Sigmoid colon (tissue), 7 donors: ENCODE measurements around the gene RIMS1. TPM values are rescaled to one million over a fixed set of nuclear protein-coding genes. Genes with fewer than 3 reads are reported as not detected.

Experiments used
- DNase-seq: peaks from one replicate; pipeline ENCODE4 v3.0.0-alpha.2; 2019
- H3K27ac ChIP-seq, 4 donors: fragments of 200-600 bp; sonication (generic); one replicate each; pipeline ENCODE4 v1.5.1; 2016 to 2019; ENCODE audit warnings: mild to moderate bottlenecking in 1 of 4
- H3K27me3 ChIP-seq, 3 donors: fragments of 200-600 bp; sonication (generic); one replicate each; pipeline ENCODE4 v1.5.1; 2019; ENCODE audit warnings: mild to moderate bottlenecking in 1 of 3
- H3K36me3 ChIP-seq, 4 donors: fragments of 200-600 bp; sonication (generic); one replicate each; pipeline ENCODE4 v1.5.1; 2016 to 2019
- H3K4me1 ChIP-seq, 4 donors: fragments of 200-600 bp; sonication (generic); one replicate each; pipeline ENCODE4 v1.5.1; 2017 to 2019
- H3K4me3 ChIP-seq, 4 donors: fragments of 200-600 bp; sonication (generic); one replicate each; pipeline ENCODE4 v1.5.1; 2017 to 2019; ENCODE audit warnings: mild to moderate bottlenecking in 2 of 4, moderate library complexity in 1 of 4
- H3K9me3 ChIP-seq, 4 donors: fragments of 200-600 bp in 3 of 4; sonication (generic) in 3 of 4; one replicate each; pipeline versions ENCODE4 v1.5.1 to v1.6.1; 2013 to 2019
- EP300 ChIP-seq, 4 donors: sonication (generic); formaldehyde crosslinking; IDR thresholded peaks; one replicate each; pipeline ENCODE4 v1.6.1; 2017; ENCODE audit warnings: antibody characterized with exemption in 4 of 4
- POLR2A ChIP-seq, 2 donors: fragments of 450-650 bp; IDR thresholded peaks; one replicate each; pipeline ENCODE4 v1.6.1; 2016; ENCODE audit warnings: antibody characterized with exemption in 2 of 2, mild to moderate bottlenecking in 2 of 2, moderate library complexity in 2 of 2
- POLR2AphosphoS5 ChIP-seq, 4 donors: sonication (generic); formaldehyde crosslinking; IDR thresholded peaks; one replicate each; pipeline ENCODE4 v1.6.1; 2017; ENCODE audit warnings: antibody characterized with exemption in 4 of 4
- WGBS, 2 donors: extraction: QIAGEN DNeasy Blood & Tissue Kit; methylation state at CpG; one replicate each; pipeline ENCODE4 v1.1.7; 2013; 5-methylcytosine and 5-hydroxymethylcytosine counted together
- intact Hi-C: fragments of 100-400 bp; cut with DNase I; formaldehyde crosslinking; loops from one replicate; pipeline ENCODE4 v1.15.1; 2023
- polyA plus RNA-seq, 3 donors: library from polyadenylated mRNA; stranded (reverse); fragments of 200-250 nt; gene quantifications; one replicate each; pipeline ENCODE4 v1.2.3, GENCODE V29; 2013
- total RNA-seq, 4 donors: library from RNA; depleted of rRNA; stranded (reverse); fragments of >200 nt; gene quantifications; one replicate each; pipeline ENCODE4 v1.1.0, GENCODE V29; 2016
- TF ChIP-seq, protein P1 (sequence below), 4 experiments: fragments of 450-650 bp in 3 of 4; fragments of 200-600 bp in 1 of 4; IDR thresholded peaks; one replicate each; pipeline ENCODE4 v1.5.1; 2016 to 2019; ENCODE audit warnings: antibody characterized with exemption in 4 of 4, mild to moderate bottlenecking in 3 of 4, moderate library complexity in 2 of 4
- donor health status: healthy with polysubstance abuse.
- donor health status: Bipolar disorder and iron deficiency.
- donor health status: healthy.

Gene RIMS1
- total and polyA plus RNA-seq, 7 donors: 0.77 to 7.1 (median 2.3) TPM; not detected in 2

DNA sequence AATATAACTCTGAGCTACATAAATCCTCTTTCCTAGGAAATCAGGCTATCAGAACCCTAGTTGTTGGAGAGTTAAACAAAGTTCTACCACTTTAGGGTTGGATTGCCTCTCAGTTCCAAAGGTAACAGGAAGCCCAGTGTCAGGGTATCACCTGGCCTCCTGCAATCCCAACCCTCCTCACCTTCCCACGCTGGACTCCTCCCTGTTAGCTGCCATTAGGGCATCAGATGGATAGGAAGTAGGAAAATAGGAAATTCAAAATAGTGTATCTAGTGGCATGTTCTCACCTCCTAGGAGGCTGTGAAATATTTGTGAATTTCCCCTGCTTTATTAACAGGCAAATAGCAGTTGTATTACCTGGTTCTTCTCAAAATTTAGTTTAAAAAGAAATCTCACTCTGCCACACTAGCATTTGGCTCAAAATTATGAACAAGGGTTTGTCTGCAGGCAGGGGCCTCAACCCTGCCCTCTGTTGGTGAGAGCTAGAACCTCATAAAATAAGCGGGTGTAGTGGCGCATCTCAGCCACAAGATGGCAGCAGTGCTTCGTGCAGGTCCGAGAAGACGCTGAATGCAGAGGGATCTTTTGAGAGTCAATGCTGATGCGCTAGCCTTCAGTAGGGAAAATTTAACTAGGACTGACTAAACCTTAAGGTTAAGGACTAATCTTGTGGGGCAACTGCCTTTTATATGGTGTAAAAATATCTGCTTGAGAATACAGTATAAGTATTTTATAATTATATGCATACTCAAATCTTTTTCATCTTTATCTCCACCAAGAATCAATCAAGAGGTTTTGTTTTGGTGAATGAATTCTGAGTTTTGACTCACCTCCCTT, 525.7 kb downstream of the RIMS1 start:
- Histone ChIP-seq H3K36me3 (no peaks in the 10 kb centered on the region), H3K27ac (no peak overlapping the region), H3K27me3 (no peaks in the 10 kb centered on the region), H3K4me1 (no peaks in the 10 kb centered on the region), H3K4me3 (no peak overlapping the region), H3K9me3 (no peaks in the 10 kb centered on the region)
- peak; percentile 85 for DNase-seq
- 4 to 9% methylated on average over 7 of the region's 7 CpGs for WGBS, 2 donors
- no peak for TF ChIP-seq POLR2AphosphoS5 (IDR thresholded peaks at IDR 0.05)
- no peak for TF ChIP-seq POLR2A (IDR thresholded peaks at IDR 0.05)
- TF ChIP-seq, protein P1, sequence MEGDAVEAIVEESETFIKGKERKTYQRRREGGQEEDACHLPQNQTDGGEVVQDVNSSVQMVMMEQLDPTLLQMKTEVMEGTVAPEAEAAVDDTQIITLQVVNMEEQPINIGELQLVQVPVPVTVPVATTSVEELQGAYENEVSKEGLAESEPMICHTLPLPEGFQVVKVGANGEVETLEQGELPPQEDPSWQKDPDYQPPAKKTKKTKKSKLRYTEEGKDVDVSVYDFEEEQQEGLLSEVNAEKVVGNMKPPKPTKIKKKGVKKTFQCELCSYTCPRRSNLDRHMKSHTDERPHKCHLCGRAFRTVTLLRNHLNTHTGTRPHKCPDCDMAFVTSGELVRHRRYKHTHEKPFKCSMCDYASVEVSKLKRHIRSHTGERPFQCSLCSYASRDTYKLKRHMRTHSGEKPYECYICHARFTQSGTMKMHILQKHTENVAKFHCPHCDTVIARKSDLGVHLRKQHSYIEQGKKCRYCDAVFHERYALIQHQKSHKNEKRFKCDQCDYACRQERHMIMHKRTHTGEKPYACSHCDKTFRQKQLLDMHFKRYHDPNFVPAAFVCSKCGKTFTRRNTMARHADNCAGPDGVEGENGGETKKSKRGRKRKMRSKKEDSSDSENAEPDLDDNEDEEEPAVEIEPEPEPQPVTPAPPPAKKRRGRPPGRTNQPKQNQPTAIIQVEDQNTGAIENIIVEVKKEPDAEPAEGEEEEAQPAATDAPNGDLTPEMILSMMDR (IDR thresholded peaks at IDR 0.05): peak; percentile 96 to 100 (median 100)
- no peak for TF ChIP-seq EP300 (IDR thresholded peaks at IDR 0.05)
- intact Hi-C loops: loop anchor here (2.0 to 5.0 kb wide), 2 partner anchors 717 to 775 kb away; no protein-coding TSS in a partner anchor

DNA sequence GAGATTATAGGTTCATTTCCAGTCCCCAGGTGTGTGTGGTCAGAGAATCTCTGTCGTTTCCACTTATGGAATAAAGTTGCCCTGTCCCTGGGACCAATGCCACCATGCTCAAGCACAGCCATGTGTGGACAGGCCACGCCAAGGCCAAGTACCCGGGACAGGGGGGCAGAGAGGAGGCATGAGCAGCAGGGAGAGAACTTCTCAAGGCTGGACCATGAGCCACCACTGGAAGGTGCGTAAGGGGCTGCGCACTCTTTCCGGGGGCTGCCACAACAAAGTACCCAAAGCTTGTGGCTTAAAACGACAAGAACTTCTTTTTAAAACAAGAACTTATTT, 526.3 kb downstream of the RIMS1 start:
- Histone ChIP-seq H3K36me3 (no peaks in the 10 kb centered on the region), H3K27me3 (no peaks in the 10 kb centered on the region), H3K4me1 (no peaks in the 10 kb centered on the region), H3K9me3 (no peaks in the 10 kb centered on the region), H3K4me3 (no peak overlapping the region), H3K27ac (no peak overlapping the region)
- DNase-seq: no peak
- intact Hi-C loops: loop anchor here (2.0 to 5.0 kb wide), 2 partner anchors 716 to 775 kb away; no protein-coding TSS in a partner anchor
- WGBS, 2 donors: 80 to 87% methylated on average over 7 of the region's 7 CpGs
- TF ChIP-seq POLR2AphosphoS5 (IDR thresholded peaks at IDR 0.05): no peak
- TF ChIP-seq EP300 (IDR thresholded peaks at IDR 0.05): no peak
- TF ChIP-seq, protein P1 (IDR thresholded peaks at IDR 0.05): no peak
- TF ChIP-seq POLR2A (IDR thresholded peaks at IDR 0.05): no peak

DNA sequence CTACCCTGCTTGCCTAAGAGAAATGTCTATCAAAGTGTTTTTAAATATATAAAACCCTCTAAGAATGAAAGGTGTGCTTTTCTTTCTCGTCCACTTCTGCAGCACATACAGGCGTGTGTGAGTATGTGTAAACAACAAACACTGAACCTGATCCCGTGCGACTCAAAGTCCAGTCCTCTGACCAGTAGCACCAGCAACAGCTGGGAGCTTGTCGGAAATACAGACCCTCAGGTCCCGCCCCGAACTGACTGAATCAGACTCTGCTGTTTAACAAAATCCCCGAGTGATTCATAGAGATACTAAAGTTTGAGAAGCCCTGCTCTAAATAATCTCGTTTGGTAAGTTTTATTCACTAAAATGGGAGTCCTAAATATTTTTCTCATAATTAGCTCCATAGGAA, 527.5 kb downstream of the RIMS1 start:
- intact Hi-C loops: loop anchor here (2.0 to 5.0 kb wide), 2 partner anchors 715 to 773 kb away; no protein-coding TSS in a partner anchor

DNA sequence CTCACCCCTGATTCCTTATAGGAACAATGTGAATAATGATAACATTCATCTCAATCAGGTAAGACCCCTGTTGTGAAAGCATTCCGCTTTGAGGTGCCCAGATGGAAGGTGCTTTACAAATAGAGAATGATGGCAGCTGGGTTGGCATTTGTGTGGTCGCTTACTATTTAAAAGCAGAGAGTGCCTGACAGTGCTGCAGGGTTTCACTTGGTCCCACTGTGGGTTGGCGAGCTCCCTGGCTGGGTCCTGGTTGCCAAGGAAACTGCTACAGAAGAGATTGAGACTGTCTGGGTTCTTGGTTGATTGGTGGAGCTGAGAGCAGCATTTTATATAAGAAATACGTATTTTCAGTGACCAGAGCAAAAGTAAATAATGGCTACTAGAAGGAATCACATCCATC, 528.3 kb downstream of the RIMS1 start:
- no peak for DNase-seq
- Histone ChIP-seq H3K4me1 (no peaks in the 10 kb centered on the region), H3K27ac (no peak overlapping the region), H3K9me3 (no peaks in the 10 kb centered on the region), H3K36me3 (no peaks in the 10 kb centered on the region), H3K4me3 (no peak overlapping the region), H3K27me3 (no peaks in the 10 kb centered on the region)
- intact Hi-C loops: loop anchor here (5.0 kb wide), 1 partner anchor 773 kb away; no protein-coding TSS in a partner anchor
- TF ChIP-seq EP300 (IDR thresholded peaks at IDR 0.05): no peak
- no peak for TF ChIP-seq POLR2A (IDR thresholded peaks at IDR 0.05)
- no peak for TF ChIP-seq POLR2AphosphoS5 (IDR thresholded peaks at IDR 0.05)
- 86 to 89% methylated on average over 4 of the region's 4 CpGs for WGBS, 2 donors

More for the DNA sequence above, 527.5 kb downstream of the RIMS1 start:
- no peak overlapping the region for H3K27ac ChIP-seq
- H3K9me3 ChIP-seq: no peaks in the 10 kb centered on the region
- TF ChIP-seq, protein P1 (IDR thresholded peaks at IDR 0.05): no peak
- TF ChIP-seq POLR2A (IDR thresholded peaks at IDR 0.05) (no peak), EP300 (IDR thresholded peaks at IDR 0.05) (no peak), POLR2AphosphoS5 (IDR thresholded peaks at IDR 0.05) (no peak)
- 10 to 64% methylated on average over 9 of the region's 9 CpGs for WGBS, 2 donors
- no peak for DNase-seq
- H3K27me3 ChIP-seq: no peaks in the 10 kb centered on the region
- no peak overlapping the region for H3K4me3 ChIP-seq
- no peaks in the 10 kb centered on the region for H3K4me1 ChIP-seq
- no peaks in the 10 kb centered on the region for H3K36me3 ChIP-seq

DNA sequence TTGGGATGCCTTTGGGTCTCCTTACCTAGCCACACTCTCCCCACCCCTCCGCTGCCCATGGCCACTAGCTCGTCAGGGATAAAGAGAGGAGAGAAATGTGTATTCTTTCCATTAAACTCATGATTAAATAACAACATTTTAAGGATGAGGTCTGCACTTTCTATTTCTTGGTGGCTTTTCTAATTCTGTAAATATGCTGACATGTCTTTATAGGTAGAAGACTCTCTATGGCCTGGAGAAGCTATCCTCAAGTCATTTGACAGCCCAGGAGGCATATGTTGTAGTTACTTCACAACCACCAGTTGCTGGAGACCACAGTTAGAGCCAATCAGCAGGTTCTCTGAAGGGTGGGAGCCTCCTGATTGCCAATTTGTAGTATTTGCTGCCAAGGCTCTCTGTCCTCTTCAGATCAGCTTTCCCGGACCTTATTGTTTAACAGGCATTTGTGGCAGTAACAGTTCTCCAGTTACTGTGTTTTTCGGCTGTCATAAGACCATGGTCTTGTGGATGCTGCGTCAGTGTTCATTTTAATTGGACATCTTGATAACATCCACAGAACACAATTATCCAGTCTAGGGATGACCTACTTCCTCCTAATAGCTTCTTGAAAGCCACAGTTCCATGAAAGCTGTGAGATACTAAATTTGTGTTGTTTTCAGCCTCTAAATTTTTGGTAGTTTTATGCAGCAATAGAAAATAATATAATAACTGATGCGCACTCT, 530.6 kb downstream of the RIMS1 start:
- Histone ChIP-seq H3K4me1 (no peaks in the 10 kb centered on the region), H3K9me3 (no peaks in the 10 kb centered on the region), H3K27me3 (no peaks in the 10 kb centered on the region), H3K4me3 (no peak overlapping the region), H3K27ac (no peak overlapping the region), H3K36me3 (no peaks in the 10 kb centered on the region)
- intact Hi-C loops: no loop called here
- DNase-seq: no peak
- TF ChIP-seq, protein P1 (IDR thresholded peaks at IDR 0.05): no peak
- TF ChIP-seq POLR2A (IDR thresholded peaks at IDR 0.05) (no peak), POLR2AphosphoS5 (IDR thresholded peaks at IDR 0.05) (no peak), EP300 (IDR thresholded peaks at IDR 0.05) (no peak)
- WGBS, 2 donors: 89 to 92% methylated on average over 6 of the region's 6 CpGs
